Activated B cell treated with CpG ODN at 0.5 μM for 24 hours (primary cell): ENCODE data around the gene GNA14. TPM values are rescaled to one million over a fixed set of nuclear protein-coding genes. Genes with fewer than 3 reads are reported as not detected.

Source experiments
- ATAC-seq: fragments of 200-7000 bp; cut with Tn5 transposase; one replicate; pipeline ENCODE4 v1.10.0; 2021; ENCODE audit warnings: low read depth, mild to moderate bottlenecking, moderate library complexity
- CTCF ChIA-PET: fragments of 350-600 bp; sonication (Branson Sonifier 250); formaldehyde crosslinking; loops from one replicate; lab custom pipeline; 2021; ENCODE audit warnings: antibody characterized with exemption; lab: Charles Lee
- POLR2A ChIA-PET: fragments of 350-600 bp; sonication (Branson Sonifier 250); formaldehyde crosslinking; loops from one replicate; lab custom pipeline; 2021; ENCODE audit warnings: antibody characterized with exemption; lab: Charles Lee
- DNase-seq: peaks from one replicate; pipeline ENCODE4 v3.0.0; 2022
- H3K27ac Mint-ChIP-seq: one replicate; pipeline ENCODE4 v1.8.0; 2020; ENCODE audit warnings: mixed read lengths
- H3K27me3 Mint-ChIP-seq: one replicate; pipeline ENCODE4 v1.8.0; 2021; ENCODE audit warnings: mixed read lengths
- H3K36me3 Mint-ChIP-seq: one replicate; pipeline ENCODE4 v1.8.0; 2021; ENCODE audit warnings: low read depth, mixed read lengths
- H3K4me1 Mint-ChIP-seq: one replicate; pipeline ENCODE4 v1.8.0; 2021; ENCODE audit warnings: mixed read lengths
- H3K4me3 Mint-ChIP-seq: one replicate; pipeline ENCODE4 v1.8.0; 2020; ENCODE audit warnings: mild to moderate bottlenecking, mixed read lengths
- H3K9me3 Mint-ChIP-seq: one replicate; pipeline ENCODE4 v1.8.0; 2020; ENCODE audit warnings: mixed read lengths
- CTCF ChIP-seq: fragments of 200-600 bp; IDR thresholded peaks from one replicate; pipeline ENCODE4 v1.8.0; 2022; ENCODE audit warnings: antibody characterized with exemption, mild to moderate bottlenecking
- intact Hi-C: fragments of 100-400 bp; cut with micrococcal nuclease; formaldehyde crosslinking; loops from one replicate; pipeline ENCODE4 v1.15.1; 2024
- total RNA-seq: library from RNA; stranded (reverse); gene quantifications from 2 replicates; pipeline ENCODE4 v1.2.3, GENCODE V29; 2022

Gene GNA14
- total RNA-seq, 1 donor from 2014 or later = not detected

DNA sequence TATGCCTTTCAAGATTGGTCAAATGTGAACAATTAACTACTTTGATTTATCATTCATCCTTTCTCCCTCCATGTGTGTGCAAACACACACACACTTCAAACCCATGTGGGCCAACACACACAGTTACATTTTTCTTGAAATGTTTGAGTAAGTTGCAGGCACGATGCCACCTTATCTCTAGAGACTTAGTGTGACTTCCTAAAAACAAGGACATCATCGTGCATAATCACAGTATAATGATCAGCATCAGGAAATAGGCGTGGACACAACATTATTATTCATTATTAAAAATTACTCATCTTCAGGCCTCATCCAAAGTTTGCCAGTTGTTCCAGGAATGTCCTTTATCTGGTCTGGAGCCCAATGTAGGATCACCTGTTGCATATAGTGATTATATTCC is 209.5 kb downstream of the GNA14 start:
- ChIA-PET CTCF (interaction anchor here (2.8 kb wide), 1 partner anchor 18 kb away, joined by 8 read pairs; no protein-coding TSS in a partner anchor), POLR2A (no interaction called here)
- H3K4me3 Mint-ChIP-seq = no peak overlapping the region
- ATAC-seq (no peak), DNase-seq (no peak)
- no peak for TF ChIP-seq CTCF
- H3K36me3 Mint-ChIP-seq = no peaks in the 10 kb centered on the region
- no peaks in the 10 kb centered on the region for H3K9me3 Mint-ChIP-seq
- intact Hi-C loops = no loop called here
- H3K4me1 Mint-ChIP-seq = no peaks in the 10 kb centered on the region
- H3K27me3 Mint-ChIP-seq = peaks cover 4% of the 10 kb centered on the region
- no peak overlapping the region for H3K27ac Mint-ChIP-seq

DNA sequence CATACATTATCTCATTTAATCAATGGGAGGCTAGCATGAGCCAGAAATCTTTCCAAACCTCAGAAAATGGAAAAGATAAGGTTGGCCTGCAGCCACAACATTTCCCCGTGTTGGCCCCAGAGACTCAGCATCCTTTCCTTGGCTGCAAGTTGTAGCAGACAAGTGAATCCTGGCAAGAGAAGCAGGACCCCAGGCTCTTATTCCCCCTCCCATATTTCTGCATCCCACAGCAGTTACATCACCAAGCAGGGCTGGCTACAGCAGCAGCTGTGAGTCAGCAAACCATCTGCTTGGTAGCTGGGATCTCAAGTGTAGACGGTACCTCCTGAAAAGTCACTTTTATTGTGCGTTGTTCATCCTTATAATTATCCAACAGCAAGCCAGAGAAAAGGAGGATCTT is 212.4 kb downstream of the GNA14 start:
- Mint-ChIP-seq H3K9me3 (no peaks in the 10 kb centered on the region), H3K36me3 (no peaks in the 10 kb centered on the region), H3K4me1 (no peaks in the 10 kb centered on the region), H3K27ac (no peak overlapping the region), H3K27me3 (peaks cover 4% of the 10 kb centered on the region), H3K4me3 (no peak overlapping the region)
- intact Hi-C loops = no loop called here
- no peak for TF ChIP-seq CTCF
- ChIA-PET POLR2A (no interaction called here), CTCF (no interaction called here)
- DNase-seq (no peak), ATAC-seq (no peak)

- H3K27ac Mint-ChIP-seq = no peak overlapping the region
- POLR2A ChIA-PET = no interaction called here
- TF ChIP-seq CTCF = no peak
- H3K4me1 Mint-ChIP-seq = no peaks in the 10 kb centered on the region
- no peak overlapping the region for H3K4me3 Mint-ChIP-seq
- no peaks in the 10 kb centered on the region for H3K36me3 Mint-ChIP-seq
- no peak for ATAC-seq
- no peak for DNase-seq
- no peaks in the 10 kb centered on the region for H3K9me3 Mint-ChIP-seq
- CTCF ChIA-PET = no interaction called here
- intact Hi-C loops = no loop called here
- H3K27me3 Mint-ChIP-seq = peaks cover 4% of the 10 kb centered on the region
Observed at GRCh38 chr9:77435277-77435676, 212.8 kb downstream of the GNA14 start.

GRCh38 chr9:77433675-77434445 is 214.3 kb downstream of the GNA14 start:
- no peaks in the 10 kb centered on the region for H3K36me3 Mint-ChIP-seq
- H3K4me3 Mint-ChIP-seq = no peak overlapping the region
- DNase-seq (no peak), ATAC-seq (no peak)
- no peaks in the 10 kb centered on the region for H3K27me3 Mint-ChIP-seq
- CTCF ChIA-PET = interaction anchor here (0.8 to 1.8 kb wide), 8 partner anchors 10 to 936 kb away, joined by 3 to 8 read pairs (median 4); no protein-coding TSS in a partner anchor
- H3K9me3 Mint-ChIP-seq = no peaks in the 10 kb centered on the region
- no peak overlapping the region for H3K27ac Mint-ChIP-seq
- intact Hi-C loops = no loop called here
- H3K4me1 Mint-ChIP-seq = no peaks in the 10 kb centered on the region
- no peak for TF ChIP-seq CTCF
- POLR2A ChIA-PET = no interaction called here

DNA sequence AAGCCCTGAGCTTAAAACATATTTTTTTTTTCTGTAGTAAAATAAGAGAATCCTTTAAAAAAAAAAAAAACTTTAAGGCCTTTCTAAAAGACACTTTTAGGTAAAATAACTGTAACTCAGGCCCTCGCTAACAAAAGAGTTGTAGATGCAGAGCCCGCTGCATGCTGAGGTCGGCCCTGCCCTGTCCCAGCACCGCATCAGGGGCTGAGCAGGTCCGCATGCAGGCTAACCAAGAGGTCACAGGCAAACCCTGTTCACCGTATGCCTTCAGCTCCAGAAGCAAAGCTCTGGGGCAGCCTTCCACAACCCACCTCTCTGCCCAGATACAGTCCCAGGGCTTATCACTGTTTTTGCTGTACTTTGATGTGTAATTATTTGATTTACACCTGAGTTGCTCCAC is 216.1 kb downstream of the GNA14 start:
- no peak overlapping the region for H3K4me3 Mint-ChIP-seq
- no peak for TF ChIP-seq CTCF
- POLR2A ChIA-PET = no interaction called here
- no peak overlapping the region for H3K27ac Mint-ChIP-seq
- no peaks in the 10 kb centered on the region for H3K27me3 Mint-ChIP-seq
- DNase-seq = no peak
- intact Hi-C loops = no loop called here
- CTCF ChIA-PET = interaction anchor here (1.8 kb wide), 1 partner anchor 25 kb away, joined by 8 read pairs; no protein-coding TSS in a partner anchor
- H3K9me3 Mint-ChIP-seq = no peaks in the 10 kb centered on the region
- no peaks in the 10 kb centered on the region for H3K4me1 Mint-ChIP-seq
- no peak for ATAC-seq
- H3K36me3 Mint-ChIP-seq = no peaks in the 10 kb centered on the region
